Neural crest cell (in vitro differentiated cells): ENCODE data around the gene ZBTB8OS. TPM values are rescaled to one million over a fixed set of nuclear protein-coding genes. Genes with fewer than 3 reads are reported as not detected.

Source experiments
- DNase-seq: peaks from one replicate; pipeline ENCODE4 v3.0.0; 2021; ENCODE audit warnings: low read depth, mixed read lengths, low spot score
- H3K27ac Mint-ChIP-seq: one replicate; pipeline ENCODE4 v1.8.0; 2021; ENCODE audit warnings: mild to moderate bottlenecking, mixed read lengths; ENCODE audit not compliant: unreplicated experiment
- H3K27me3 Mint-ChIP-seq: 2 replicates; pipeline ENCODE4 v1.8.0; 2021; ENCODE audit warnings: low read depth, mild to moderate bottlenecking, mixed read lengths
- H3K36me3 Mint-ChIP-seq: 2 replicates; pipeline ENCODE4 v1.8.0; 2021; ENCODE audit warnings: low read depth, mild to moderate bottlenecking, mixed read lengths
- H3K4me1 Mint-ChIP-seq: 2 replicates; pipeline ENCODE4 v1.8.0; 2021; ENCODE audit warnings: mixed read lengths
- H3K4me3 Mint-ChIP-seq: one replicate; pipeline ENCODE4 v1.8.0; 2021; ENCODE audit warnings: mild to moderate bottlenecking, mixed read lengths
- H3K9me3 Mint-ChIP-seq: 2 replicates; pipeline ENCODE4 v1.8.0; 2021; ENCODE audit warnings: mixed read lengths
- CTCF ChIP-seq: fragments of 200-600 bp; sonication (generic); conservative IDR thresholded peaks from 2 replicates; pipeline ENCODE4 v1.5.0; 2021; ENCODE audit warnings: antibody characterized with exemption, mild to moderate bottlenecking
- total RNA-seq: library from RNA; stranded (reverse); gene quantifications from 2 replicates; pipeline ENCODE4 v1.2.1, GENCODE V29; 2021

Gene ZBTB8OS
- total RNA-seq, 1 donor from 2014 or later, result 49.1 TPM

- H3K27ac Mint-ChIP-seq, result no peak overlapping the region
- H3K4me1 Mint-ChIP-seq, result peaks cover 9% of the 10 kb centered on the region
- H3K27me3 Mint-ChIP-seq, result no peaks in the 10 kb centered on the region
- DNase-seq, result peak; percentile 80
- peak; percentile 52 for TF ChIP-seq CTCF
- H3K9me3 Mint-ChIP-seq, result no peaks in the 10 kb centered on the region
- H3K4me3 Mint-ChIP-seq, result peak overlapping the region; percentile 84
- H3K36me3 Mint-ChIP-seq, result no peaks in the 10 kb centered on the region
These were observed 38.0 kb downstream of the ZBTB8OS start for GRCh38 chr1:32612189-32612881.

DNA sequence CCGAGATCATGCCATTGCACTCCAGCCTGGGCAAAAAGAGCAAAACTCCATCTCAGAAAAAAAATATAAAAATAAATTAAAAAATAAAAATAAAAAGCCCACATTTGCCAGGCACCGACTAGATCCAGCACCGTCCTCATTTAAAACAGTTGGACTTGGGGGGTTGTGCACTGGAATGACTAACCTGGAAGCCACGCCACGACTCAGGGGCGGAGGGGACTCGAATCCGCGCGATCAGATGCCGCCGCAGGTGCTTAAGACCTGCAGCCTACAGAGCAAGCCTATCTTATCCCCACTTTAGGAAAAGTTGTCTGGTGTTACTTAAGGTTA, 38.5 kb downstream of the ZBTB8OS start:
- no peak overlapping the region for H3K27ac Mint-ChIP-seq

GRCh38 chr1:32609180-32609579, 41.2 kb downstream of the ZBTB8OS start:
- H3K4me1 Mint-ChIP-seq, result peaks cover 9% of the 10 kb centered on the region
- TF ChIP-seq CTCF, result no peak
- no peaks in the 10 kb centered on the region for H3K27me3 Mint-ChIP-seq
- no peaks in the 10 kb centered on the region for H3K36me3 Mint-ChIP-seq
- DNase-seq, result no peak
- H3K27ac Mint-ChIP-seq, result no peak overlapping the region
- H3K9me3 Mint-ChIP-seq, result no peaks in the 10 kb centered on the region
- H3K4me3 Mint-ChIP-seq, result no peak overlapping the region

More for the DNA sequence above, 38.5 kb downstream of the ZBTB8OS start:
- Mint-ChIP-seq H3K4me1 (peaks cover 9% of the 10 kb centered on the region), H3K36me3 (no peaks in the 10 kb centered on the region), H3K4me3 (peak overlapping the region; percentile 84), H3K9me3 (no peaks in the 10 kb centered on the region), H3K27me3 (no peaks in the 10 kb centered on the region)
- no peak for TF ChIP-seq CTCF
- DNase-seq, result no peak

DNA sequence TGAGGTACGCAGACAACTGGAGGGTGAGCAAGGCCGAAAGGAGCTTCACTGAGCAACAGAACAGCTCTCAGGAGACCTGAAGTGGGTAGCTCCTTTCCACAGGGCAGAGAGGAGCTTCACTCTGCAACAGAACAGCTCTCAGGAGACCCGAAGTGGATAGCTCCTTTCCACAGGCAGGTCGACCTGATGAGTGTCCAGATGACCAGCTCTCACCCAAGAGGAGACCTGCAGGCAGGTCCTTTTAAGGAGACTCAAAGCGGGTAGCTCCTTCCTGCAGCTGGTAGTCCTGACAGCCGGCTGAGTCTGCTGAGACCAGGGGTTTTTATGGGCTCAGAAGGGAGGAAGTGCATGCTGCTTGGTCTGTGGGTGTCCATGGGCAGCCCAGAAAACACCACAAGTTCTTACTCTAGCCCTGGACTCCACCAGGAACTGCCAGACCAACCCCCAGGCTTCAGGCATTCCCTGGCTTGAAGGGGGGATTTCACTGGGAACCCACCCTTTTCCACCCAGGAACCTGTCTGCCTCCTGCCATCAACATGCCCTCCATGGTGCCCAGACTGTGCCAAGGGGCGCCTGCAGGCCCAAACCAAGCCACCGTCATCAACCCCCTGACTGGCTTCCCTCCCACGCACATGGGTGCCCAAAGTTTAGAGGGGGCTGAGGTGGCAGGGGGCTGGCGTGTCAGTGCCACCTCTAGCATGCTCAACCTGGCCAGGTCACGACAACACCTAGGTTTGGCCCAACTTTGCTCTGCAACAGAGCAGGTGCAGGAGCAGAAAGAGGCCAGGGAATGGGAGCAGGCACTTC, 43.6 kb downstream of the ZBTB8OS start:
- no peak for TF ChIP-seq CTCF
- no peaks in the 10 kb centered on the region for H3K4me1 Mint-ChIP-seq
- H3K36me3 Mint-ChIP-seq, result no peaks in the 10 kb centered on the region
- DNase-seq, result no peak
- no peaks in the 10 kb centered on the region for H3K9me3 Mint-ChIP-seq
- no peak overlapping the region for H3K4me3 Mint-ChIP-seq
- H3K27ac Mint-ChIP-seq, result no peak overlapping the region
- no peaks in the 10 kb centered on the region for H3K27me3 Mint-ChIP-seq

DNA sequence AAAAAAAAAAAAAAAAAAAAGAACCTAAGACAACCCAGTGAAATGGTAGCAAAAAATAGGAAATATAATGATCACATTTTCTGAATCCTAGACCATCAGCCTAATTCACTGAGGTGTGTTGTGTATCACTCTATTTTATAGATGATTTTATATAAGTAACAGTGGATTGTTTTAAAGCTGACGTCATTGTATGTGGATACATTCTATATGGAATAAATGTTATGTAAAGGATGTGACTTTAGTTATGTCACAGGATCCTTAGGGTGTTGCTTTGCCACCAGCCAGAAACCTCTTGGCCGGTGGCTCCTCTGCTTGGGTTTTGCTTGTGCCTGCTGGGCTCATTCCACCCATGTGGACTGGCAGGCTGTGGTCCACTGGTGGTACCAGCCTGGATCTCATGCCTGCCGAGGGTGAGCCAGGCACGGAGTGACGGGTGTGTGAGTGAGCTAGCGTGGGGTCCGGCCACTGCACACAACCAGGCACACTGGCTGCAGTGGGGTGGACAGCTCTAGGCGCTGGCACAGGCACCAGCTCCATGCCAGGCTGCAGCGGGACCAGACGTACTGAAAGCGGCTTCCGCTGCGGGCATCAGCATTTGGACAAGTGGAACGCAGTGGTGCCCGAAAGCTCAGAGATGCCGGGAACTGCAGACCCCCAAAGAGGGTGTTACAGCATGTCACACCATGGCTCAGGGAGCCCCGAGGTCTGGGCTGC, 44.5 kb downstream of the ZBTB8OS start:
- Mint-ChIP-seq H3K27me3 (no peaks in the 10 kb centered on the region), H3K4me3 (no peak overlapping the region), H3K4me1 (no peaks in the 10 kb centered on the region), H3K36me3 (no peaks in the 10 kb centered on the region), H3K27ac (no peak overlapping the region), H3K9me3 (no peaks in the 10 kb centered on the region)
- TF ChIP-seq CTCF, result no peak
- no peak for DNase-seq
